SK-N-SH (cell line): Measurements from ENCODE around the gene CFAP65. TPM values are rescaled to one million over a fixed set of nuclear protein-coding genes. Genes with fewer than 3 reads are reported as not detected.

Experiments used
- CTCF ChIA-PET: fragments of 300-600, 350-600 bp; formaldehyde crosslinking; extraction: SDS; loops from one replicate; lab custom pipeline; 2021; lab: Yijun Ruan, JAX
- POLR2A ChIA-PET: fragments of 350-600 bp; sonication (Branson Sonifier 250); formaldehyde crosslinking; extraction: SDS; loops from one replicate; lab custom pipeline; 2020; ENCODE audit warnings: antibody characterized with exemption, inconsistent platforms; lab: Yijun Ruan, JAX
- DNase-seq: peaks from one replicate; pipeline ENCODE4 v3.0.0; 2012
- H2AFZ ChIP-seq: fragments of 200-600 bp; sonication (generic); 2 replicates; pipeline ENCODE4 v1.8.1; 2016; ENCODE audit warnings: antibody characterized with exemption, mild to moderate bottlenecking, low read depth
- H3F3A ChIP-seq: fragments of 200-600 bp; sonication (generic); replicated peaks from 2 replicates; pipeline ENCODE3; 2016; ENCODE audit warnings: antibody characterized with exemption, mild to moderate bottlenecking; ENCODE audit not compliant: insufficient read depth
- H3K27ac ChIP-seq, 2 experiments: fragments of 200-500 bp in 1 of 2; fragments of 200-600 bp in 1 of 2; sonication (Bioruptor generic) in 1 of 2; sonication (generic), shearing (Covaris generic) in 1 of 2; 2 replicates each; pipeline versions ENCODE4 v1.5.1 to v1.6.1; 2014 to 2016; ENCODE audit warnings: low read depth in 2 of 2, inconsistent platforms in 1 of 2, low read length in 1 of 2, mild to moderate bottlenecking in 1 of 2, mixed read lengths in 1 of 2
- H3K27me3 ChIP-seq: fragments of 200-600 bp; sonication (generic), shearing (Covaris generic); 2 replicates; pipeline ENCODE4 v1.6.1; 2016; ENCODE audit warnings: mixed run types; ENCODE audit not compliant: insufficient read depth
- H3K36me3 ChIP-seq, 2 experiments: fragments of 200-500 bp in 1 of 2; fragments of 200-600 bp in 1 of 2; sonication (Bioruptor generic) in 1 of 2; sonication (generic) in 1 of 2; replicated peaks in 1 of 2; 2 replicates each; pipeline versions ENCODE3 to v1.5.1; 2014 to 2016; ENCODE audit warnings: low read length in 1 of 2, mild to moderate bottlenecking in 1 of 2; ENCODE audit not compliant: insufficient read depth in 2 of 2, control insufficient read depth in 1 of 2
- H3K4me1 ChIP-seq, 2 experiments: fragments of 200-500 bp in 1 of 2; fragments of 200-600 bp in 1 of 2; sonication (Bioruptor generic) in 1 of 2; sonication (generic), shearing (Covaris generic) in 1 of 2; 2 replicates each; pipeline versions ENCODE4 v1.5.1 to v1.6.1; 2014 to 2016; ENCODE audit warnings: low read depth in 1 of 2, low read length in 1 of 2, mixed run types in 1 of 2; ENCODE audit not compliant: insufficient read depth in 2 of 2, control insufficient read depth in 1 of 2
- H3K4me2 ChIP-seq: fragments of 200-600 bp; sonication (generic), shearing (Covaris generic); 2 replicates; pipeline ENCODE4 v1.6.1; 2017; ENCODE audit warnings: mixed run types
- H3K4me3 ChIP-seq, 2 experiments: fragments of 200-500 bp in 1 of 2; fragments of 200-600 bp in 1 of 2; sonication (Bioruptor generic) in 1 of 2; sonication (generic), shearing (Covaris generic) in 1 of 2; 2 replicates each; pipeline versions ENCODE4 v1.5.1 to v1.8.1; 2014 to 2016; ENCODE audit warnings: low read depth in 2 of 2, inconsistent platforms in 1 of 2, low read length in 1 of 2, mild to moderate bottlenecking in 1 of 2, mixed read lengths in 1 of 2, moderate library complexity in 1 of 2
- H3K79me2 ChIP-seq: fragments of 200-600 bp; sonication (generic); 2 replicates; pipeline ENCODE4 v1.8.1; 2017; ENCODE audit warnings: mild to moderate bottlenecking; ENCODE audit not compliant: insufficient read depth
- H3K9ac ChIP-seq: fragments of 200-600 bp; sonication (generic); 2 replicates; pipeline ENCODE4 v1.6.1; 2017; ENCODE audit warnings: mixed run types
- H3K9me2 ChIP-seq: fragments of 200-600 bp; sonication (generic); 2 replicates; pipeline ENCODE4 v1.6.1; 2017; ENCODE audit warnings: mixed run types
- H3K9me3 ChIP-seq: fragments of 200-600 bp; sonication (generic); 2 replicates; pipeline ENCODE4 v1.6.1; 2017; ENCODE audit warnings: mixed run types, mild to moderate bottlenecking, moderate library complexity
- H4K20me1 ChIP-seq: fragments of 200-600 bp; sonication (generic); 2 replicates; pipeline ENCODE4 v1.6.1; 2017; ENCODE audit warnings: mild to moderate bottlenecking, mixed run types; ENCODE audit not compliant: insufficient read depth
- EP300 ChIP-seq, 2 experiments: IDR thresholded peaks; 2 replicates each; pipeline versions ENCODE4 v1.4.0 to v1.6.1; 2012; ENCODE audit warnings: borderline replicate concordance in 1 of 2, low read depth in 1 of 2, low read length in 1 of 2
- EZH2phosphoT487 ChIP-seq: fragments of 200-600 bp; sonication (generic); IDR thresholded peaks from 2 replicates; pipeline ENCODE4 v1.6.1; 2017; ENCODE audit warnings: low read depth, mixed run types, mild to moderate bottlenecking, antibody characterized with exemption, moderate library complexity, borderline replicate concordance
- FOSL2 ChIP-seq: IDR thresholded peaks from 2 replicates; pipeline ENCODE4 v1.4.0; 2012; ENCODE audit warnings: low read depth, mild to moderate bottlenecking, moderate library complexity, borderline replicate concordance
- FOXM1 ChIP-seq: IDR thresholded peaks from 2 replicates; pipeline ENCODE4 v1.4.0; 2012; ENCODE audit warnings: low read depth, mild to moderate bottlenecking
- JUND ChIP-seq: IDR thresholded peaks from 2 replicates; pipeline ENCODE4 v1.4.0; 2012
- POLR2AphosphoS5 ChIP-seq: IDR thresholded peaks from 2 replicates; pipeline ENCODE4 v1.6.1; 2012; ENCODE audit warnings: low read depth, low read length
- RAD21 ChIP-seq: IDR thresholded peaks from 2 replicates; pipeline ENCODE4 v1.6.1; 2012; ENCODE audit warnings: mild to moderate bottlenecking, low read length
- SMC3 ChIP-seq: IDR thresholded peaks from 2 replicates; pipeline ENCODE4 v1.6.1; 2012; ENCODE audit warnings: low read depth, low read length, improper control_type of control experiment
- YY1 ChIP-seq: IDR thresholded peaks from 2 replicates; pipeline ENCODE4 v1.4.0; 2012; ENCODE audit warnings: low read depth, mild to moderate bottlenecking
- WGBS: methylation state at CpG from one replicate; pipeline ENCODE4 v1.1.6; 2017; ENCODE audit warnings: low lambda C conversion rate; 5-methylcytosine and 5-hydroxymethylcytosine counted together
- polyA plus RNA-seq, 3 experiments: library from polyadenylated mRNA; depleted of rRNA; stranded (reverse); fragments of >200 nt; gene quantifications; 2 replicates each; pipeline ENCODE4 v1.2.3, GENCODE V29; 2012
- TF ChIP-seq, protein P1 (sequence below): IDR thresholded peaks from 2 replicates; pipeline ENCODE4 v1.4.0; 2012; ENCODE audit warnings: low read depth, borderline replicate concordance
- TF ChIP-seq, protein P2 (sequence below): IDR thresholded peaks from 2 replicates; pipeline ENCODE4 v1.4.0; 2012; ENCODE audit warnings: low read depth
- TF ChIP-seq, protein P3 (sequence below): fragments of 200-600 bp; sonication (generic); IDR thresholded peaks from 2 replicates; pipeline ENCODE4 v1.6.1; 2017; ENCODE audit warnings: antibody characterized with exemption, mild to moderate bottlenecking, moderate library complexity
- TF ChIP-seq, protein P4 (sequence below): fragments of 150-350 bp; IDR thresholded peaks from 2 replicates; pipeline ENCODE4 v1.6.1; 2016; ENCODE audit warnings: mild to moderate bottlenecking, low read depth, low read length
- TF ChIP-seq, protein P5 (sequence below): IDR thresholded peaks from 2 replicates; pipeline ENCODE4 v1.4.0; 2012; ENCODE audit warnings: low read depth, borderline replicate concordance

CFAP65 gene
- polyA plus RNA-seq, 1 of the 3 experiments (the other 2 are of a cell fraction): 0.95 TPM

DNA sequence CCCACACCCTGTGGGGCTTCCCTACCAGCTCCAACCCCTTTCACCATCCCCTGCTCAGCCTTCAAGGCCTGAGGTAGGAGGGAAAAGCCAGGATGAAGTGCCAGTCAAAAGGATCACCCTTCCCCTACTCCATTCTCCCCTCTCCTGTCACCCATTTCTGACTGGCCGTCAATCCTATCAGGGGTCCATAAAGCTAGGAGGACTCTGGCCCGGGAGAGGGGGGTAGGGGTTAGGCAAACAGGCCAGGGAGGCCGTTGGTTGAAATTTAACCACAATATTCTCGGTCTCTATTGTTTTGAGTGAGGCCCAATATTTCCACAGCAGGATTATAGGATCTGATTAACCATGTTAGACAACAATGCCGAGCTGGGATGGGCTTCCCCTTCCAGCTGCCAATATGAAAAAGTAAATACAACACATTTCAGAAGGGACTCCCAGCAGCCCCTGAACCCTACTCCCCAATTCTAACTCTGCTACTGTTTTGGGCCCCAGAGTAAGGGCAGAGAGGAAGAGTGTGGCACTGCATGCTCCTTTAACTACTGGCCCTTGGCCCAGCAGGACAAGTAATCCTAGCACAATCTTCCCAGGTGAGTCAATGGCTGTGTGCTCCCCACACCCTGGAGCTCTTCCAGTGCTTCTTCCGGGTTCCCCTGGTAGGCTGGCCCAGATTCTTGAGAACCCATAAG, 30.0 kb upstream of the CFAP65 start (continued):
- no peak for TF ChIP-seq EP300 (IDR thresholded peaks at IDR 0.05; ENCODE audit: borderline replicate concordance in 1 of 2, low read depth in 1 of 2, low read length in 1 of 2)
- no peak for TF ChIP-seq POLR2AphosphoS5
- no peak for TF ChIP-seq RAD21
- no peak for TF ChIP-seq SMC3
- TF ChIP-seq FOXM1: no peak
- no peak for TF ChIP-seq FOSL2
- TF ChIP-seq, protein P1, sequence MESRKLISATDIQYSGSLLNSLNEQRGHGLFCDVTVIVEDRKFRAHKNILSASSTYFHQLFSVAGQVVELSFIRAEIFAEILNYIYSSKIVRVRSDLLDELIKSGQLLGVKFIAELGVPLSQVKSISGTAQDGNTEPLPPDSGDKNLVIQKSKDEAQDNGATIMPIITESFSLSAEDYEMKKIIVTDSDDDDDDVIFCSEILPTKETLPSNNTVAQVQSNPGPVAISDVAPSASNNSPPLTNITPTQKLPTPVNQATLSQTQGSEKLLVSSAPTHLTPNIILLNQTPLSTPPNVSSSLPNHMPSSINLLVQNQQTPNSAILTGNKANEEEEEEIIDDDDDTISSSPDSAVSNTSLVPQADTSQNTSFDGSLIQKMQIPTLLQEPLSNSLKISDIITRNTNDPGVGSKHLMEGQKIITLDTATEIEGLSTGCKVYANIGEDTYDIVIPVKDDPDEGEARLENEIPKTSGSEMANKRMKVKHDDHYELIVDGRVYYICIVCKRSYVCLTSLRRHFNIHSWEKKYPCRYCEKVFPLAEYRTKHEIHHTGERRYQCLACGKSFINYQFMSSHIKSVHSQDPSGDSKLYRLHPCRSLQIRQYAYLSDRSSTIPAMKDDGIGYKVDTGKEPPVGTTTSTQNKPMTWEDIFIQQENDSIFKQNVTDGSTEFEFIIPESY: no peak
- TF ChIP-seq, protein P2, sequence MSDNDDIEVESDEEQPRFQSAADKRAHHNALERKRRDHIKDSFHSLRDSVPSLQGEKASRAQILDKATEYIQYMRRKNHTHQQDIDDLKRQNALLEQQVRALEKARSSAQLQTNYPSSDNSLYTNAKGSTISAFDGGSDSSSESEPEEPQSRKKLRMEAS: no peak

DNA sequence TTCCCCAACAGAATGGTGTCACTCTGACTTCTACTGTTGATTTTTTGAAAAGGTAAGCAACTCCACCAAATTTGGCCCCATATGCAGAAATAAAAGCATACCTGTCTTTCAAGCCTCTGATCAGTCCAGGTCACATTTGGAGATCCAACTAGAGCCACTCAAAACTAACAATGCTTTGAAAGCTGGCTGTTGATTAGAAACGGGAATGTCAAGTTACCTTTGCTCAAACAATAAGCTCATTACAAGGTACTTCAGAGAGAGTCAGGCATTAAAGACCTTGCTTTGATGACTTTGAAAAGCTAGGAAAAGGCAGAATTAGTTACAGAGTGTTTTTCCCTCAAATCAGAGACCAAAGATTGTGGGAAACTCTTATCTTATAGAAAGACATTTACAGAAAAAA, 24.2 kb upstream of the CFAP65 start:
- no peaks in the 10 kb centered on the region for H3K9me2 ChIP-seq
- H3K79me2 ChIP-seq: no peaks in the 10 kb centered on the region
- H4K20me1 ChIP-seq: no peaks in the 10 kb centered on the region
- TF ChIP-seq JUND (no peak), SMC3 (no peak), YY1 (no peak), EZH2phosphoT487 (no peak)
- TF ChIP-seq, protein P3, sequence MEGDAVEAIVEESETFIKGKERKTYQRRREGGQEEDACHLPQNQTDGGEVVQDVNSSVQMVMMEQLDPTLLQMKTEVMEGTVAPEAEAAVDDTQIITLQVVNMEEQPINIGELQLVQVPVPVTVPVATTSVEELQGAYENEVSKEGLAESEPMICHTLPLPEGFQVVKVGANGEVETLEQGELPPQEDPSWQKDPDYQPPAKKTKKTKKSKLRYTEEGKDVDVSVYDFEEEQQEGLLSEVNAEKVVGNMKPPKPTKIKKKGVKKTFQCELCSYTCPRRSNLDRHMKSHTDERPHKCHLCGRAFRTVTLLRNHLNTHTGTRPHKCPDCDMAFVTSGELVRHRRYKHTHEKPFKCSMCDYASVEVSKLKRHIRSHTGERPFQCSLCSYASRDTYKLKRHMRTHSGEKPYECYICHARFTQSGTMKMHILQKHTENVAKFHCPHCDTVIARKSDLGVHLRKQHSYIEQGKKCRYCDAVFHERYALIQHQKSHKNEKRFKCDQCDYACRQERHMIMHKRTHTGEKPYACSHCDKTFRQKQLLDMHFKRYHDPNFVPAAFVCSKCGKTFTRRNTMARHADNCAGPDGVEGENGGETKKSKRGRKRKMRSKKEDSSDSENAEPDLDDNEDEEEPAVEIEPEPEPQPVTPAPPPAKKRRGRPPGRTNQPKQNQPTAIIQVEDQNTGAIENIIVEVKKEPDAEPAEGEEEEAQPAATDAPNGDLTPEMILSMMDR: no peak
- TF ChIP-seq, protein P4, sequence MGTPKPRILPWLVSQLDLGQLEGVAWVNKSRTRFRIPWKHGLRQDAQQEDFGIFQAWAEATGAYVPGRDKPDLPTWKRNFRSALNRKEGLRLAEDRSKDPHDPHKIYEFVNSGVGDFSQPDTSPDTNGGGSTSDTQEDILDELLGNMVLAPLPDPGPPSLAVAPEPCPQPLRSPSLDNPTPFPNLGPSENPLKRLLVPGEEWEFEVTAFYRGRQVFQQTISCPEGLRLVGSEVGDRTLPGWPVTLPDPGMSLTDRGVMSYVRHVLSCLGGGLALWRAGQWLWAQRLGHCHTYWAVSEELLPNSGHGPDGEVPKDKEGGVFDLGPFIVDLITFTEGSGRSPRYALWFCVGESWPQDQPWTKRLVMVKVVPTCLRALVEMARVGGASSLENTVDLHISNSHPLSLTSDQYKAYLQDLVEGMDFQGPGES: no peak
- TF ChIP-seq, protein P5, sequence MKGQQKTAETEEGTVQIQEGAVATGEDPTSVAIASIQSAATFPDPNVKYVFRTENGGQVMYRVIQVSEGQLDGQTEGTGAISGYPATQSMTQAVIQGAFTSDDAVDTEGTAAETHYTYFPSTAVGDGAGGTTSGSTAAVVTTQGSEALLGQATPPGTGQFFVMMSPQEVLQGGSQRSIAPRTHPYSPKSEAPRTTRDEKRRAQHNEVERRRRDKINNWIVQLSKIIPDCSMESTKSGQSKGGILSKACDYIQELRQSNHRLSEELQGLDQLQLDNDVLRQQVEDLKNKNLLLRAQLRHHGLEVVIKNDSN: no peak
- no peaks in the 10 kb centered on the region; a peak in 1 of 4 replicates for H3K4me1 ChIP-seq
- H3K9me3 ChIP-seq: no peaks in the 10 kb centered on the region
- H3K27me3 ChIP-seq: peaks cover 16% of the 10 kb centered on the region
- no peak overlapping the region for H3K4me3 ChIP-seq
- H3K36me3 ChIP-seq: no peaks in the 10 kb centered on the region
- H3K4me2 ChIP-seq: no peak overlapping the region
- POLR2A ChIA-PET: no interaction called here
- no peak overlapping the region for H2AFZ ChIP-seq
- H3K27ac ChIP-seq: no peak overlapping the region
- H3K9ac ChIP-seq: no peak overlapping the region
- peaks cover 3% of the 10 kb centered on the region for H3F3A ChIP-seq
- CTCF ChIA-PET: interaction anchor here (0.7 to 11.6 kb wide), 12 partner anchors 8 to 105 kb away, joined by 3 to 177 read pairs (median 6); partner anchors contain the start of gene NHEJ1
- DNase-seq: no peak
- 94% methylated on average over 1 of the region's 1 CpG for WGBS
